Smooth muscle cell (in vitro differentiated cells): ENCODE results near the gene ALDH1A2. TPM values are rescaled to one million over a fixed set of nuclear protein-coding genes. Genes with fewer than 3 reads are reported as not detected.

Experiments
- DNase-seq: peaks from one replicate; lab custom pipeline; 2025; ENCODE audit not compliant: unreplicated experiment; lab: John Stamatoyannopoulos, UW
- H2AFZ ChIP-seq: fragments of 200-600 bp; sonication (generic); 2 replicates; pipeline ENCODE4 v1.6.0; 2016; ENCODE audit warnings: antibody characterized with exemption, low read depth, mild to moderate bottlenecking
- H3F3A ChIP-seq: fragments of 200-600 bp; sonication (generic); 2 replicates; pipeline ENCODE4 v1.6.0; 2017; ENCODE audit warnings: antibody characterized with exemption, low read depth
- H3K27ac ChIP-seq: fragments of 200-600 bp; sonication (generic); 2 replicates; pipeline ENCODE4 v1.5.1; 2016; ENCODE audit warnings: low read depth, mild to moderate bottlenecking
- H3K27me3 ChIP-seq: fragments of 200-600 bp; sonication (generic); 2 replicates; pipeline ENCODE4 v1.6.1; 2016; ENCODE audit warnings: low read depth, mild to moderate bottlenecking
- H3K36me3 ChIP-seq: fragments of 200-600 bp; sonication (generic); 2 replicates; pipeline ENCODE4 v1.5.1; 2016; ENCODE audit warnings: low read depth
- H3K4me1 ChIP-seq: fragments of 200-600 bp; sonication (generic); 2 replicates; pipeline ENCODE4 v1.5.1; 2016; ENCODE audit warnings: low read depth
- H3K4me2 ChIP-seq: fragments of 200-600 bp; sonication (generic); 2 replicates; pipeline ENCODE4 v1.6.0; 2016; ENCODE audit warnings: mild to moderate bottlenecking
- H3K4me3 ChIP-seq: fragments of 200-600 bp; sonication (generic); 2 replicates; pipeline ENCODE4 v1.5.1; 2016; ENCODE audit warnings: mild to moderate bottlenecking
- H3K79me2 ChIP-seq: fragments of 200-600 bp; sonication (generic); 2 replicates; pipeline ENCODE4 v1.6.0; 2016; ENCODE audit warnings: low read depth, mild to moderate bottlenecking
- H3K9ac ChIP-seq: fragments of 200-600 bp; sonication (generic); 2 replicates; pipeline ENCODE4 v1.6.0; 2016; ENCODE audit warnings: low read depth
- H3K9me3 ChIP-seq: fragments of 200-600 bp; sonication (generic); replicated peaks from 2 replicates; pipeline ENCODE4 v1.5.1; 2016; ENCODE audit warnings: low read depth
- H4K20me1 ChIP-seq: fragments of 200-600 bp; sonication (generic); 2 replicates; pipeline ENCODE4 v1.6.0; 2016; ENCODE audit warnings: low read depth
- WGBS: methylation state at CpG from one replicate; pipeline ENCODE4 v1.1.7; 2016; ENCODE audit warnings: low lambda C conversion rate; 5-methylcytosine and 5-hydroxymethylcytosine counted together
- polyA plus RNA-seq: library from polyadenylated mRNA; unstranded; fragments of >200 nt; fragmentation: Nextera tagmentation; extraction: Ambion mirVana; gene quantifications from 2 replicates; pipeline ENCODE4 v1.2.1, GENCODE V29; 2016
- total RNA-seq: library from RNA; depleted of rRNA; stranded (reverse); fragments of >200 nt; gene quantifications from 2 replicates; pipeline ENCODE4 v1.2.3, GENCODE V29; 2014
- TF ChIP-seq, protein P1 (sequence below): fragments of 200-600 bp; sonication (generic); IDR thresholded peaks from 2 replicates; pipeline ENCODE4 v1.5.1; 2017; ENCODE audit warnings: borderline replicate concordance, mild to moderate bottlenecking, antibody characterized with exemption; ENCODE audit not compliant: insufficient read depth, poor library complexity, severe bottlenecking

Gene ALDH1A2
- total and polyA plus RNA-seq, 2 experiments from 2014 or later: 0.49 to 2.9 TPM

DNA sequence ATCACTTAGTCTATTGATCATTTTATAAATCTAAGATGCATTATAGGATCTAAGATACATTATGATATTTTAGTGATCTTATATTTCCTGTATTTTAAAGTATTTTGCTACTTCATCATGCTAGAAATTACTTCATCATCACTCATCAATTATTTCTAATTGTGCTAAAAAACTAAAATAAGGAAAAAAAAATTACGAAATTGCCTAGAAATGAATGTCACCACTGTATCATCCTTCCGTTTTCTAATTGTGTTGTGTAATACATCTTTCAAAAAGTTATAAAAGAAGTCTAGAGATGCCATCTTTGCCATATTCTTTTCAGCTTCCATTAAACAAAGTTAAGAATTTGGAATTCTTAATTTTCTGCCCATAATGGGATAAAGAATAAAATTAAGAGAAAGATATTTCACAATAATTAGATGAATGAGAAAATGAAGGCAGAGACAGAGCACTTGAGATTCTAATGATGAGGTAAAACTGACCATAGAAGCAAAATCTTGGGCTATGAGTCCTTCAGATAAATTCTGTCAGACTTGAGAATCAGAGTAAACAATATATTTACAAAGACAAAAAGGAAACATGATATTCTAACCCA, 48.8 kb downstream of the ALDH1A2 start:
- Histone ChIP-seq H3K27ac (no peak overlapping the region), H3F3A (peaks cover 5% of the 10 kb centered on the region), H3K4me3 (no peak overlapping the region), H2AFZ (no peak overlapping the region), H3K79me2 (no peaks in the 10 kb centered on the region), H4K20me1 (no peaks in the 10 kb centered on the region), H3K9ac (no peak overlapping the region), H3K9me3 (no peaks in the 10 kb centered on the region), H3K4me2 (no peak overlapping the region), H3K4me1 (peaks cover under 1% of the 10 kb centered on the region), H3K36me3 (no peaks in the 10 kb centered on the region), H3K27me3 (no peaks in the 10 kb centered on the region)
- 75% methylated on average over 2 of the region's 2 CpGs for WGBS
- DNase-seq: no peak
- TF ChIP-seq, protein P1, sequence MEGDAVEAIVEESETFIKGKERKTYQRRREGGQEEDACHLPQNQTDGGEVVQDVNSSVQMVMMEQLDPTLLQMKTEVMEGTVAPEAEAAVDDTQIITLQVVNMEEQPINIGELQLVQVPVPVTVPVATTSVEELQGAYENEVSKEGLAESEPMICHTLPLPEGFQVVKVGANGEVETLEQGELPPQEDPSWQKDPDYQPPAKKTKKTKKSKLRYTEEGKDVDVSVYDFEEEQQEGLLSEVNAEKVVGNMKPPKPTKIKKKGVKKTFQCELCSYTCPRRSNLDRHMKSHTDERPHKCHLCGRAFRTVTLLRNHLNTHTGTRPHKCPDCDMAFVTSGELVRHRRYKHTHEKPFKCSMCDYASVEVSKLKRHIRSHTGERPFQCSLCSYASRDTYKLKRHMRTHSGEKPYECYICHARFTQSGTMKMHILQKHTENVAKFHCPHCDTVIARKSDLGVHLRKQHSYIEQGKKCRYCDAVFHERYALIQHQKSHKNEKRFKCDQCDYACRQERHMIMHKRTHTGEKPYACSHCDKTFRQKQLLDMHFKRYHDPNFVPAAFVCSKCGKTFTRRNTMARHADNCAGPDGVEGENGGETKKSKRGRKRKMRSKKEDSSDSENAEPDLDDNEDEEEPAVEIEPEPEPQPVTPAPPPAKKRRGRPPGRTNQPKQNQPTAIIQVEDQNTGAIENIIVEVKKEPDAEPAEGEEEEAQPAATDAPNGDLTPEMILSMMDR: no peak

DNA sequence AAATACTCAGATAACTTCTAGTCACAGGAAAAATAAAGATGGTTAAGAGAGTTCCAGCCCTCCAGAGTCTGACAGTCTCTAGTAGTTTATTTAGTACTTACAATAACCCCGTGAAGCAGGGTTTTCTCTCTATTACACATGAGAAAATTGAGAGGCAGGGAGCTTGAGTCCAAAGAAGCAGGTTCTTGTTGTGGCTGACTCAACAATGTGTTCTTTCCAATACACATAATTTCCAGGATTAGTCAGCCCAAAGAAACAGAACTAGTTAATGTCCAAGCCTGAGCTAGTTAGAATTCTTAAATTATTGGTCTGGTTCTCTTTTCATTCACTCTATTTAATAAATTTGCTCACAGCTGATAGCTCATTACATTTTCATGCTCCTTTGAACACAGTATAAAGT, 49.9 kb downstream of the ALDH1A2 start:
- no peaks in the 10 kb centered on the region for H3K27me3 ChIP-seq
- H3K4me3 ChIP-seq: no peak overlapping the region
- no peak overlapping the region for H3K4me2 ChIP-seq
- H3K79me2 ChIP-seq: no peaks in the 10 kb centered on the region
- TF ChIP-seq, protein P1: no peak
- 80% methylated on average over 1 of the region's 1 CpG for WGBS
- no peaks in the 10 kb centered on the region for H3K36me3 ChIP-seq
- H3K4me1 ChIP-seq: peaks cover 9% of the 10 kb centered on the region
- no peaks in the 10 kb centered on the region for H4K20me1 ChIP-seq
- H3F3A ChIP-seq: peaks cover 5% of the 10 kb centered on the region
- H3K9ac ChIP-seq: no peak overlapping the region
- H3K9me3 ChIP-seq: no peaks in the 10 kb centered on the region
- no peak for DNase-seq
- no peak overlapping the region for H3K27ac ChIP-seq
- no peak overlapping the region for H2AFZ ChIP-seq

DNA sequence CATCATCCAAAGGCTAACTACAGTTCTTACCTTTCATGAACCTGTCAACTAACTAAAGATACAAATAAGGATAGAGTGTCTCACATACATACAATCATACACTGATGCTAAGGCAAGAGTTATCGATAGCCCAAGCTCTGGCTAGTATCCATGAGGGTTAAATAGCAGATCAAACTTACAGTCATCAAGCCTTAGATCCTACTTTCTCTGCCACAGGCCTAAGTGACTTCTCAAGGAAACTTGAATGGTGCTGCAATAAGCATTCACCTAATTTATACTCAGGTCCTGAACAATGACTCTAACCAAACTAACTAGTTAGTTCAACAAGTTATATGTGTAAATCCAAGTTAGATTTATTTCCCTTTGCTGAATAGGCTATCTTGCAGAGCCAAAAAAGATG, 51.0 kb downstream of the ALDH1A2 start:
- WGBS: 100% methylated on average over 1 of the region's 1 CpG
- H3K27me3 ChIP-seq: no peaks in the 10 kb centered on the region
- no peak for DNase-seq
- no peak overlapping the region for H3K9ac ChIP-seq
- H3K36me3 ChIP-seq: no peaks in the 10 kb centered on the region
- H3K4me2 ChIP-seq: no peak overlapping the region
- peaks cover 9% of the 10 kb centered on the region for H3K4me1 ChIP-seq
- no peaks in the 10 kb centered on the region for H4K20me1 ChIP-seq
- no peaks in the 10 kb centered on the region for H3K79me2 ChIP-seq
- peaks cover 5% of the 10 kb centered on the region for H3F3A ChIP-seq
- TF ChIP-seq, protein P1: no peak
- H3K4me3 ChIP-seq: no peak overlapping the region
- H3K9me3 ChIP-seq: no peaks in the 10 kb centered on the region
- no peak overlapping the region for H2AFZ ChIP-seq
- no peak overlapping the region for H3K27ac ChIP-seq

DNA sequence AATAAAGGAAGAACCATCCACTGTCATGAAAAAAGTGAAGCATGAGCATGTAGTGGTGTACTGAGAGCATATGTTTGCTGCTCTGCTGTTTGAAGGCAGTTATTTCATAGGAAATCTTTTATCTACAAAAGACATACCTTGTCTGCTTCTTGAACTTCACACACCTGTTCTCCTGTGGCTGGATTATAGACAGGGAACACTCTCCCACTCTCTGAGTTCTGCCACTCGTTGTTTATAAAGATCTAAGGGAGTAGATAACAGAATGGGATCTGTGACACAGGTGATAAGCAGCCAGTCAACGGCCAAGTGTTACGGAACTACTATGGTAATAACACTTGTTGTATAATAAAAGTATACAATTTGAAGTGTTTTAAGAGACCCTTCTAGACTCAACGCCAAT, 51.5 kb downstream of the ALDH1A2 start:
- Histone ChIP-seq H3K27me3 (no peaks in the 10 kb centered on the region), H3K4me2 (no peak overlapping the region), H3F3A (peaks cover under 1% of the 10 kb centered on the region), H3K36me3 (no peaks in the 10 kb centered on the region), H2AFZ (no peak overlapping the region), H3K4me3 (no peak overlapping the region), H4K20me1 (no peaks in the 10 kb centered on the region), H3K79me2 (no peaks in the 10 kb centered on the region), H3K27ac (no peak overlapping the region), H3K4me1 (peaks cover 9% of the 10 kb centered on the region), H3K9ac (no peak overlapping the region), H3K9me3 (no peaks in the 10 kb centered on the region)
- no peak for DNase-seq
- 72% methylated on average over 4 of the region's 4 CpGs for WGBS
- TF ChIP-seq, protein P1: no peak
